Measurements from ENCODE around the gene RDH16. TPM values are rescaled to one million over a fixed set of nuclear protein-coding genes. Genes with fewer than 3 reads are reported as not detected.
"Not testable (repeated sequence)": the region's sequence is repeated elsewhere in the genome, so short reads cannot be mapped to it uniquely, and the experiment has no call there.

The RDH16 gene
- total RNA-seq, 4 donors from 2014 or later = 1.5 to 1.8 (median 1.7) TPM; not detected in 1

- H3K9me3 ChIP-seq = peaks cover 0 to 20% (median 0%) of the 10 kb centered on the region in 4 donors
- 90 to 94% methylated on average over 4 of the region's 4 CpGs for WGBS, 2 donors
- H3K4me3 ChIP-seq = no peak overlapping the region
Measured at GRCh38 chr12:56943878-56944277, 13.5 kb downstream of the RDH16 start.

GRCh38 chr12:56943374-56943773 is 14.0 kb downstream of the RDH16 start:
- not testable (repeated sequence) for H3K27ac ChIP-seq
- peaks cover 0 to 20% (median 0%) of the 10 kb centered on the region in 4 donors for H3K9me3 ChIP-seq
- WGBS, 2 donors = 81% methylated on average over 1 of the region's 1 CpG

More at GRCh38 chr12:56943878-56944277, 13.5 kb downstream of the RDH16 start:
- Histone ChIP-seq H3K27me3 (no peaks in the 10 kb centered on the region), H3K36me3 (peaks cover 0 to 6% (median 0%) of the 10 kb centered on the region in 3 donors), H3K4me1 (peaks cover 0 to 9% (median 0%) of the 10 kb centered on the region in 4 donors), H3K27ac (no peak overlapping the region)
- DNase-seq (ENCODE audit: low spot score in 2 of 2) = no peak
- TF ChIP-seq EP300 (IDR thresholded peaks at IDR 0.05) = no peak
- no peak for TF ChIP-seq POLR2A (IDR thresholded peaks at IDR 0.05)
- TF ChIP-seq, protein P1, sequence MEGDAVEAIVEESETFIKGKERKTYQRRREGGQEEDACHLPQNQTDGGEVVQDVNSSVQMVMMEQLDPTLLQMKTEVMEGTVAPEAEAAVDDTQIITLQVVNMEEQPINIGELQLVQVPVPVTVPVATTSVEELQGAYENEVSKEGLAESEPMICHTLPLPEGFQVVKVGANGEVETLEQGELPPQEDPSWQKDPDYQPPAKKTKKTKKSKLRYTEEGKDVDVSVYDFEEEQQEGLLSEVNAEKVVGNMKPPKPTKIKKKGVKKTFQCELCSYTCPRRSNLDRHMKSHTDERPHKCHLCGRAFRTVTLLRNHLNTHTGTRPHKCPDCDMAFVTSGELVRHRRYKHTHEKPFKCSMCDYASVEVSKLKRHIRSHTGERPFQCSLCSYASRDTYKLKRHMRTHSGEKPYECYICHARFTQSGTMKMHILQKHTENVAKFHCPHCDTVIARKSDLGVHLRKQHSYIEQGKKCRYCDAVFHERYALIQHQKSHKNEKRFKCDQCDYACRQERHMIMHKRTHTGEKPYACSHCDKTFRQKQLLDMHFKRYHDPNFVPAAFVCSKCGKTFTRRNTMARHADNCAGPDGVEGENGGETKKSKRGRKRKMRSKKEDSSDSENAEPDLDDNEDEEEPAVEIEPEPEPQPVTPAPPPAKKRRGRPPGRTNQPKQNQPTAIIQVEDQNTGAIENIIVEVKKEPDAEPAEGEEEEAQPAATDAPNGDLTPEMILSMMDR (IDR thresholded peaks at IDR 0.05) = no peak

GRCh38 chr12:56941299-56942017 is 15.9 kb downstream of the RDH16 start:
- DNase-seq (ENCODE audit: low spot score in 2 of 2) = no peak
- peaks cover 0 to 9% (median 0%) of the 10 kb centered on the region in 4 donors for H3K4me1 ChIP-seq
- no peaks in the 10 kb centered on the region for H3K27me3 ChIP-seq
- H3K4me3 ChIP-seq = no peak overlapping the region
- H3K9me3 ChIP-seq = peaks cover 0 to 6% (median 0%) of the 10 kb centered on the region in 4 donors
- no peaks in the 10 kb centered on the region for H3K36me3 ChIP-seq
- TF ChIP-seq POLR2A (IDR thresholded peaks at IDR 0.05) = no peak
- TF ChIP-seq, protein P1 (IDR thresholded peaks at IDR 0.05) = no peak
- TF ChIP-seq EP300 (IDR thresholded peaks at IDR 0.05) = no peak
- 0 to 39% methylated on average over 1 to 3 of the region's 3 CpGs for WGBS, 2 donors
- H3K27ac ChIP-seq = peak overlapping the region in 1 of 4 donors; percentile 28

More at GRCh38 chr12:56943374-56943773, 14.0 kb downstream of the RDH16 start:
- H3K36me3 ChIP-seq; H3K4me3 ChIP-seq; DNase-seq (ENCODE audit: low spot score in 2 of 2); H3K27me3 ChIP-seq; H3K4me1 ChIP-seq: not testable (repeated sequence)

GRCh38 chr12:56940942-56941298 is 16.5 kb downstream of the RDH16 start:
- not testable (repeated sequence) for H3K36me3 ChIP-seq; H3K4me1 ChIP-seq; DNase-seq (ENCODE audit: low spot score in 2 of 2); H3K27me3 ChIP-seq; H3K27ac ChIP-seq; H3K4me3 ChIP-seq; H3K9me3 ChIP-seq
- no CpG with 5 or more reads among the region's 4 CpGs for WGBS, 2 donors

GRCh38 chr12:56935752-56936151 is 21.7 kb downstream of the RDH16 start:
- H3K27me3 ChIP-seq = no peaks in the 10 kb centered on the region
- H3K4me1 ChIP-seq = no peaks in the 10 kb centered on the region
- H3K27ac ChIP-seq = no peak overlapping the region
- H3K4me3 ChIP-seq = no peak overlapping the region
- DNase-seq (ENCODE audit: low spot score in 2 of 2) = no peak
- TF ChIP-seq, protein P1 (IDR thresholded peaks at IDR 0.05) = no peak
- TF ChIP-seq EP300 (IDR thresholded peaks at IDR 0.05) = no peak
- no peak for TF ChIP-seq POLR2A (IDR thresholded peaks at IDR 0.05)
- H3K36me3 ChIP-seq = no peaks in the 10 kb centered on the region
- no peaks in the 10 kb centered on the region for H3K9me3 ChIP-seq
- WGBS, 2 donors = 95 to 96% methylated on average over 2 of the region's 2 CpGs

GRCh38 chr12:56935157-56935556 is 22.3 kb downstream of the RDH16 start:
- DNase-seq (ENCODE audit: low spot score in 2 of 2) = no peak
- TF ChIP-seq, protein P1 (IDR thresholded peaks at IDR 0.05) = no peak
- TF ChIP-seq POLR2A (IDR thresholded peaks at IDR 0.05) (no peak), EP300 (IDR thresholded peaks at IDR 0.05) (no peak)
- Histone ChIP-seq H3K27me3 (no peaks in the 10 kb centered on the region), H3K9me3 (no peaks in the 10 kb centered on the region), H3K4me1 (no peaks in the 10 kb centered on the region), H3K27ac (no peak overlapping the region), H3K36me3 (no peaks in the 10 kb centered on the region), H3K4me3 (no peak overlapping the region)
- WGBS, 2 donors = 69 to 77% methylated on average over 2 of the region's 2 CpGs

All from tibial nerve (tissue), 4 donors.